Neural progenitor cell (in vitro differentiated cells): ENCODE results near the gene KRT5. TPM values are rescaled to one million over a fixed set of nuclear protein-coding genes. Genes with fewer than 3 reads are reported as not detected.

Experiments used
- DNase-seq: peaks from one replicate; pipeline ENCODE4 v3.0.0-alpha.2; 2016; ENCODE audit warnings: low spot score
- H2AFZ ChIP-seq: fragments of 200-600 bp; sonication (generic); replicated peaks from 2 replicates; pipeline ENCODE4 v1.6.1; 2016; ENCODE audit warnings: antibody characterized with exemption
- H3F3A ChIP-seq: fragments of 200-600 bp; sonication (generic); 2 replicates; pipeline ENCODE4 v1.6.1; 2016; ENCODE audit warnings: antibody characterized with exemption, low read depth
- H3K27ac ChIP-seq: fragments of 200-600 bp; sonication (generic); 2 replicates; pipeline ENCODE4 v1.5.1; 2016; ENCODE audit warnings: mild to moderate bottlenecking
- H3K27me3 ChIP-seq: fragments of 200-600 bp; sonication (generic); 2 replicates; pipeline ENCODE4 v1.6.1; 2016; ENCODE audit warnings: mild to moderate bottlenecking, moderate library complexity
- H3K36me3 ChIP-seq: fragments of 200-600 bp; sonication (generic); 2 replicates; pipeline ENCODE4 v1.5.1; 2016
- H3K4me1 ChIP-seq: fragments of 200-600 bp; sonication (generic); 2 replicates; pipeline ENCODE4 v1.6.1; 2016; ENCODE audit warnings: mixed run types
- H3K4me2 ChIP-seq: fragments of 200-600 bp; sonication (generic); 2 replicates; pipeline ENCODE4 v1.6.1; 2016
- H3K4me3 ChIP-seq: fragments of 200-600 bp; sonication (generic); 2 replicates; pipeline ENCODE4 v1.5.1; 2016
- H3K79me2 ChIP-seq: fragments of 200-600 bp; sonication (generic); 2 replicates; pipeline ENCODE4 v1.6.1; 2016; ENCODE audit warnings: low read depth
- H3K9ac ChIP-seq: fragments of 200-600 bp; sonication (generic); 2 replicates; pipeline ENCODE4 v1.6.1; 2016
- H3K9me3 ChIP-seq: fragments of 200-600 bp; sonication (generic); 2 replicates; pipeline ENCODE4 v1.5.1; 2016; ENCODE audit warnings: low read depth
- H4K20me1 ChIP-seq: fragments of 200-600 bp; sonication (generic); 2 replicates; pipeline ENCODE4 v1.6.1; 2016; ENCODE audit warnings: low read depth
- H3K27ac Mint-ChIP-seq: 3 replicates; pipeline ENCODE4 v1.8.0; 2021; ENCODE audit warnings: mixed read lengths
- H3K27me3 Mint-ChIP-seq: 2 replicates; pipeline ENCODE4 v1.8.0; 2022; ENCODE audit warnings: low read depth, mild to moderate bottlenecking, inconsistent platforms, moderate library complexity, mixed read lengths; ENCODE audit not compliant: insufficient read depth
- H3K36me3 Mint-ChIP-seq: 3 replicates; pipeline ENCODE4 v1.8.0; 2021; ENCODE audit warnings: mixed read lengths
- H3K4me1 Mint-ChIP-seq: 3 replicates; pipeline ENCODE4 v1.8.0; 2021; ENCODE audit warnings: mixed read lengths
- H3K4me3 Mint-ChIP-seq: 3 replicates; pipeline ENCODE4 v1.8.0; 2021; ENCODE audit warnings: mild to moderate bottlenecking, moderate library complexity, mixed read lengths
- H3K9me3 Mint-ChIP-seq: 3 replicates; pipeline ENCODE4 v1.8.0; 2020; ENCODE audit warnings: mixed read lengths
- CTCF ChIP-seq: fragments of 200-600 bp; sonication (generic); IDR thresholded peaks from 2 replicates; pipeline ENCODE4 v1.5.1; 2017; ENCODE audit warnings: antibody characterized with exemption, mild to moderate bottlenecking
- EZH2 ChIP-seq: fragments of 200-600 bp; sonication (generic); IDR thresholded peaks from 2 replicates; pipeline ENCODE4 v1.6.1; 2017; ENCODE audit warnings: antibody characterized with exemption, mild to moderate bottlenecking, moderate library complexity
- EZH2phosphoT487 ChIP-seq: fragments of 200-600 bp; sonication (generic); IDR thresholded peaks from 2 replicates; pipeline ENCODE4 v1.6.1; 2017; ENCODE audit warnings: antibody characterized with exemption
- total RNA-seq: library from RNA; depleted of rRNA; stranded (reverse); fragments of >200 nt; gene quantifications from 2 replicates; pipeline ENCODE4 v1.2.3, GENCODE V29; 2015; ENCODE audit warnings: low replicate concordance

Gene KRT5
- total RNA-seq, 1 donor from 2014 or later, result not detected

GRCh38 chr12:52541709-52542108 is 21.5 kb upstream of the KRT5 start:
- no peaks in the 10 kb centered on the region for H3F3A ChIP-seq
- no peaks in the 10 kb centered on the region for H3K9me3 ChIP-seq
- Mint-ChIP-seq H3K4me3 (no peak overlapping the region), H3K36me3 (no peaks in the 10 kb centered on the region), H3K27me3 (peaks cover 6% of the 10 kb centered on the region), H3K27ac (no peak overlapping the region), H3K4me1 (peaks cover 5% of the 10 kb centered on the region), H3K9me3 (peaks cover 3% of the 10 kb centered on the region)
- H3K27ac ChIP-seq, result no peak overlapping the region
- H4K20me1 ChIP-seq, result no peaks in the 10 kb centered on the region
- H3K79me2 ChIP-seq, result no peaks in the 10 kb centered on the region
- H2AFZ ChIP-seq, result no peak overlapping the region
- no peak for TF ChIP-seq CTCF
- no peak for TF ChIP-seq EZH2
- H3K9ac ChIP-seq, result no peak overlapping the region
- no peak for DNase-seq
- no peak overlapping the region for H3K4me2 ChIP-seq
- no peaks in the 10 kb centered on the region for H3K27me3 ChIP-seq
- no peaks in the 10 kb centered on the region for H3K36me3 ChIP-seq
- no peak overlapping the region for H3K4me3 ChIP-seq
- H3K4me1 ChIP-seq, result no peaks in the 10 kb centered on the region

- DNase-seq, result no peak
- Histone ChIP-seq H3K9ac (no peak overlapping the region), H3F3A (no peaks in the 10 kb centered on the region), H4K20me1 (no peaks in the 10 kb centered on the region), H3K4me1 (no peaks in the 10 kb centered on the region), H3K4me3 (no peak overlapping the region), H3K27me3 (no peaks in the 10 kb centered on the region), H3K79me2 (no peaks in the 10 kb centered on the region), H3K4me2 (no peak overlapping the region), H3K9me3 (no peaks in the 10 kb centered on the region), H3K36me3 (no peaks in the 10 kb centered on the region), H3K27ac (no peak overlapping the region), H2AFZ (no peak overlapping the region)
- Mint-ChIP-seq H3K27ac (no peak overlapping the region), H3K4me1 (peaks cover 5% of the 10 kb centered on the region), H3K4me3 (no peak overlapping the region), H3K9me3 (peaks cover 3% of the 10 kb centered on the region), H3K27me3 (peaks cover 5% of the 10 kb centered on the region), H3K36me3 (no peaks in the 10 kb centered on the region)
- TF ChIP-seq EZH2phosphoT487, result no peak
These were observed 20.3 kb upstream of the KRT5 start for GRCh38 chr12:52540531-52540930.

- Mint-ChIP-seq H3K36me3 (no peaks in the 10 kb centered on the region), H3K27ac (no peak overlapping the region), H3K27me3 (peaks cover 5% of the 10 kb centered on the region), H3K4me3 (no peak overlapping the region), H3K9me3 (peaks cover 3% of the 10 kb centered on the region), H3K4me1 (peaks cover 5% of the 10 kb centered on the region)
- Histone ChIP-seq H2AFZ (no peak overlapping the region), H3K4me3 (no peak overlapping the region), H3K79me2 (no peaks in the 10 kb centered on the region), H3K9me3 (no peaks in the 10 kb centered on the region), H3F3A (no peaks in the 10 kb centered on the region), H3K27ac (no peak overlapping the region), H3K9ac (no peak overlapping the region), H3K27me3 (no peaks in the 10 kb centered on the region), H3K36me3 (no peaks in the 10 kb centered on the region), H3K4me2 (no peak overlapping the region), H3K4me1 (no peaks in the 10 kb centered on the region), H4K20me1 (no peaks in the 10 kb centered on the region)
- DNase-seq, result no peak
- TF ChIP-seq EZH2phosphoT487 (no peak), EZH2 (no peak), CTCF (no peak)
These were observed 19.6 kb upstream of the KRT5 start for GRCh38 chr12:52539821-52540173.

- no peaks in the 10 kb centered on the region for H3K9me3 ChIP-seq
- DNase-seq, result no peak
- H3K9me3 Mint-ChIP-seq, result peaks cover 3% of the 10 kb centered on the region
- H3K4me1 ChIP-seq, result no peaks in the 10 kb centered on the region
- TF ChIP-seq CTCF (no peak), EZH2 (no peak), EZH2phosphoT487 (no peak)
- H3K9ac ChIP-seq, result no peak overlapping the region
- no peaks in the 10 kb centered on the region for H3K36me3 Mint-ChIP-seq
- H3K4me1 Mint-ChIP-seq, result peaks cover 5% of the 10 kb centered on the region
- H3K27ac ChIP-seq, result no peak overlapping the region
- no peaks in the 10 kb centered on the region for H3F3A ChIP-seq
- H3K4me3 ChIP-seq, result no peak overlapping the region
- no peak overlapping the region for H3K27ac Mint-ChIP-seq
- H3K27me3 ChIP-seq, result no peaks in the 10 kb centered on the region
- H2AFZ ChIP-seq, result no peak overlapping the region
- H3K36me3 ChIP-seq, result no peaks in the 10 kb centered on the region
- H3K4me3 Mint-ChIP-seq, result no peak overlapping the region
- no peaks in the 10 kb centered on the region for H4K20me1 ChIP-seq
- peaks cover 5% of the 10 kb centered on the region for H3K27me3 Mint-ChIP-seq
- no peaks in the 10 kb centered on the region for H3K79me2 ChIP-seq
- no peak overlapping the region for H3K4me2 ChIP-seq
These were observed 19.1 kb upstream of the KRT5 start for GRCh38 chr12:52539083-52539820.
